ENCODE results near the gene RTL1. TPM values are rescaled to one million over a fixed set of nuclear protein-coding genes. Genes with fewer than 3 reads are reported as not detected.

RTL1 gene
- total and polyA plus RNA-seq, 2 donors (not counting 3 experiments of a cell fraction or from before 2014, with no cell fraction given), result not detected

- CTCF ChIA-PET, result no interaction called here
Observed at GRCh38 chr14:100891051-100891450, 12.5 kb downstream of the RTL1 start.

More at GRCh38 chr14:100891051-100891450, 12.5 kb downstream of the RTL1 start:
- Histone ChIP-seq H3K27me3 (ENCODE audit: control insufficient read depth in 2 of 2, insufficient read depth in 2 of 2, low read length in 2 of 2) (no peaks in the 10 kb centered on the region), H3K9ac (replicated peaks; ENCODE audit: extremely low read depth, insufficient read depth, low read length) (no peak overlapping the region), H3K4me3 (replicated peaks in 1 of 3; ENCODE audit: insufficient read depth in 1 of 3, low read depth in 1 of 3, low read length in 3 of 3) (no peak overlapping the region), H3K36me3 (ENCODE audit: control insufficient read depth in 2 of 2, extremely low read depth in 1 of 2, insufficient read depth in 2 of 2, low read length in 2 of 2) (peaks cover 2 to 9% of the 10 kb centered on the region in 2 experiments), H3K4me1 (ENCODE audit: control insufficient read depth, extremely low read depth, insufficient read depth, low read length) (no peaks in the 10 kb centered on the region), H3K79me2 (ENCODE audit: control insufficient read depth, insufficient read depth, low read length) (no peaks in the 10 kb centered on the region), H3K9me1 (replicated peaks; ENCODE audit: control insufficient read depth, extremely low read depth, insufficient read depth, low read length) (no peaks in the 10 kb centered on the region), H2AFZ (ENCODE audit: low read depth, low read length) (no peak overlapping the region), H3K27ac (ENCODE audit: insufficient read depth, low read depth, low read length) (no peak overlapping the region), H3K9me3 (replicated peaks; ENCODE audit: control insufficient read depth, insufficient read depth, low read length) (no peaks in the 10 kb centered on the region), H3K4me2 (ENCODE audit: insufficient read depth, low read length) (no peak overlapping the region), H4K20me1 (replicated peaks; ENCODE audit: control insufficient read depth, extremely low read depth, insufficient read depth, low read length) (no peaks in the 10 kb centered on the region)
- POLR2A ChIA-PET, result no interaction called here
- BruUV-seq (replicated peaks), result no TSS peak
- DNase-seq (ENCODE audit: low read depth, low spot score), result no peak
- intact Hi-C loops (cut with micrococcal nuclease), result no loop called here
- no peak for FAIRE-seq
- dilution Hi-C loops (cut with MboI; ENCODE audit: extremely low pct_ligation_motif_present, low sequenced_read_pairs), result no loop called here
- TF ChIP-seq FOS (IDR thresholded peaks at IDR 0.05; ENCODE audit: borderline replicate concordance, insufficient read depth, low read length) (no peak), POLR2A (IDR thresholded peaks at IDR 0.05; ENCODE audit: low read depth, low read length) (no peak), MYC (IDR thresholded peaks at IDR 0.05; ENCODE audit: low read depth, low read length) (no peak), JUN (IDR thresholded peaks at IDR 0.05; ENCODE audit: borderline replicate concordance, insufficient read depth, insufficient read length, low read depth) (no peak), POLR2AphosphoS5 (IDR thresholded peaks at IDR 0.05; ENCODE audit: insufficient read depth, low read depth, low read length) (no peak), GATA2 (IDR thresholded peaks at IDR 0.05; ENCODE audit: insufficient read depth, insufficient read length, low read depth, low read length) (no peak), EZH2 (IDR thresholded peaks at IDR 0.05; ENCODE audit: borderline replicate concordance, low read depth, low read length, severe bottlenecking) (no peak)
- TF ChIP-seq, protein P1, sequence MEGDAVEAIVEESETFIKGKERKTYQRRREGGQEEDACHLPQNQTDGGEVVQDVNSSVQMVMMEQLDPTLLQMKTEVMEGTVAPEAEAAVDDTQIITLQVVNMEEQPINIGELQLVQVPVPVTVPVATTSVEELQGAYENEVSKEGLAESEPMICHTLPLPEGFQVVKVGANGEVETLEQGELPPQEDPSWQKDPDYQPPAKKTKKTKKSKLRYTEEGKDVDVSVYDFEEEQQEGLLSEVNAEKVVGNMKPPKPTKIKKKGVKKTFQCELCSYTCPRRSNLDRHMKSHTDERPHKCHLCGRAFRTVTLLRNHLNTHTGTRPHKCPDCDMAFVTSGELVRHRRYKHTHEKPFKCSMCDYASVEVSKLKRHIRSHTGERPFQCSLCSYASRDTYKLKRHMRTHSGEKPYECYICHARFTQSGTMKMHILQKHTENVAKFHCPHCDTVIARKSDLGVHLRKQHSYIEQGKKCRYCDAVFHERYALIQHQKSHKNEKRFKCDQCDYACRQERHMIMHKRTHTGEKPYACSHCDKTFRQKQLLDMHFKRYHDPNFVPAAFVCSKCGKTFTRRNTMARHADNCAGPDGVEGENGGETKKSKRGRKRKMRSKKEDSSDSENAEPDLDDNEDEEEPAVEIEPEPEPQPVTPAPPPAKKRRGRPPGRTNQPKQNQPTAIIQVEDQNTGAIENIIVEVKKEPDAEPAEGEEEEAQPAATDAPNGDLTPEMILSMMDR (IDR thresholded peaks at IDR 0.05; ENCODE audit: extremely low read depth in 1 of 2, insufficient read depth in 1 of 2, low read depth in 1 of 2, low read length in 2 of 2), result no peak
- TF ChIP-seq, protein P2, sequence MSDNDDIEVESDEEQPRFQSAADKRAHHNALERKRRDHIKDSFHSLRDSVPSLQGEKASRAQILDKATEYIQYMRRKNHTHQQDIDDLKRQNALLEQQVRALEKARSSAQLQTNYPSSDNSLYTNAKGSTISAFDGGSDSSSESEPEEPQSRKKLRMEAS (IDR thresholded peaks at IDR 0.05; ENCODE audit: insufficient read depth, insufficient read length), result no peak

Measured in endothelial cell of umbilical vein (primary cell).